SIG-M5 (cell line): ENCODE measurements around the gene EEFSEC.

Experiments
- DNase-seq: peaks from one replicate; lab custom pipeline; 2025; lab: John Stamatoyannopoulos, UW

EEFSEC gene

DNA sequence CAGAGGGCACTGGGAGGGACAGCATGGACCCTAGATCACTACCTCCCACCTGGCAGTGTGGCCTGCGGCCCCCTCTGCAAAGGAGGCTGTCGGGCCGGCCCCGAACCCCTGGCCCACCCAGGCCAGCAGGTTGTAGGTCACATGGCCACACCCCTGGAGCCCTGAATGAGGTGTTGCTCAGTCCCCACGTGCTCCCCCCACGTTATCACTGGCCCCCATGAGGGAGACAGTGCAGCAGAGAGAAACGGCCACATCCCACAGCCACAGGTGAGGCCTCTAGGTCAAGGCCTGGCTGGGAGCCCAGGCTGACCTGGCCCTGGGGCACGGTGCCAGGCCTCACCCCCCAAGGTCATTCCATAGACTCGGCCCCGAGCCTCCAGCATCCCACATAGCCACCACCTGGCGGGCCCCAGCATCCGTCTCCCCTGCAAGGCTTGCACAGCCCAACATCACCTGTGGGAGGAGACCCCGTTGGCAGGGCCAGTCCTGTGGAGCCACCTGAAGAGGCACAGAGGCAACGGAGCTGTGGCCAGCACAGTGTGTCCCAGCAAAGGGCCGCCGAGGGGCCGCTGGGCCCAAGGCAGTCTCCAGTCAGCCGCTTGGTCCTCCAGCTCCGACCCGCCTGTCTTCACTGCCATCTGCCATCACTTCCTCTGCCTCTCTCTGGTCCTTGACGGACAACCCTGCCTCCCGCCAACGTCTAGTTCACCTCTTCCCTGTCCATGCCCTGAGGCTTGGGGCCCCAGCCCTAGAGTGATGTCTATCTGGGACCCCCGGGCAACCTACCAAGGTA lies 260.3 kb downstream of the EEFSEC start:
- DNase-seq, result no peak

DNA sequence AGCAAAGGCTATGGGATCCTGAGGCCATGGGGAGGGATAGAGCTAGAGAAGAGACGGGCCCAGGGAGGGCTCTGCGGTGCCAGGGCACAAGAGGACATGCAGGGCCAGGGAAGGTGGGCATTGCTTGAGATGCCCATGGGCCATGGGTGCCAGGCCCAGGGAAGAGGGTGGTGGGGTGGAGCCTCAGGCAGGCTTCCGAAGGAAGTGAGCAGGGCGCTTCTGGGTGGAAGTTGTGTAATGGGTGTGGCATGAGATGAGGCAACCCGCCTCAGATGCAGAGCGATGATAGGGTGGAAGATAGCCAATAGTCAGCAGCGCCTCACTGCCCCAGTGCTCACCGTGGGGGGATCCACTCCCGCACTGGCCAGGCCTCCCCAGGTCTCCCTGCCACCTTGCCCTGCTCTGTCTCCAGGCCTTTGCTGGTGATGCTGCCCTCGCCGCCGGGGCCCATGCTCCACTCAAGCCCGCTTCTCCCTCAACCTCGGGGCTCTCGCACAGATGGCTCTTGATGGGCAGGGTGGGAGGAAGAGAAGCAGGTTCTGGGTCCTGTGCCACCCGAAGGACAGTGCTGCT lies 262.0 kb downstream of the EEFSEC start:
- DNase-seq, result no peak

GRCh38 chr3:128415773-128416577 lies 262.7 kb downstream of the EEFSEC start:
- no peak for DNase-seq

GRCh38 chr3:128416578-128417211 lies 263.4 kb downstream of the EEFSEC start:
- peak; percentile 79 for DNase-seq

- DNase-seq, result no peak
These were observed 265.6 kb downstream of the EEFSEC start for GRCh38 chr3:128418900-128419299.

DNA sequence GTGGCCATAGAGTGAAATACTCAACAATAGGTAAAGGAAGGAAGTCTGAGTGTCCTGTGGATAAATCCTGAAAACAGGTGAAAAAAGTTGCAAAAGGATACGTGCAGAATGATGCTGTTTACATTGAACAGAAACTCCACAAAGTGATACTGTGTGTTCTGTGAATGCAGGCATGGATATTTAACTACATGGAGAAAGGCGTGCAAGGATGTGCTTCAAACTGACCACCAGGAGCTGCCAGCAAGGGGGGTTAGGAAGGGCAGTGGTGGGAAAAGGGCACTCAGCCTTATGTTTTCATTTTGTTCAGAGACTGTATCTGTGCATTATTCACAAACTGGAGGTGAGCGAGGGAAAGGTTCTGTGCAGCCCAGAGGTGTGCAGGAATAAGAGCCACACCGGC lies 266.0 kb downstream of the EEFSEC start:
- no peak for DNase-seq

- no peak for DNase-seq
These were observed 267.0 kb downstream of the EEFSEC start for GRCh38 chr3:128420289-128420688.

DNA sequence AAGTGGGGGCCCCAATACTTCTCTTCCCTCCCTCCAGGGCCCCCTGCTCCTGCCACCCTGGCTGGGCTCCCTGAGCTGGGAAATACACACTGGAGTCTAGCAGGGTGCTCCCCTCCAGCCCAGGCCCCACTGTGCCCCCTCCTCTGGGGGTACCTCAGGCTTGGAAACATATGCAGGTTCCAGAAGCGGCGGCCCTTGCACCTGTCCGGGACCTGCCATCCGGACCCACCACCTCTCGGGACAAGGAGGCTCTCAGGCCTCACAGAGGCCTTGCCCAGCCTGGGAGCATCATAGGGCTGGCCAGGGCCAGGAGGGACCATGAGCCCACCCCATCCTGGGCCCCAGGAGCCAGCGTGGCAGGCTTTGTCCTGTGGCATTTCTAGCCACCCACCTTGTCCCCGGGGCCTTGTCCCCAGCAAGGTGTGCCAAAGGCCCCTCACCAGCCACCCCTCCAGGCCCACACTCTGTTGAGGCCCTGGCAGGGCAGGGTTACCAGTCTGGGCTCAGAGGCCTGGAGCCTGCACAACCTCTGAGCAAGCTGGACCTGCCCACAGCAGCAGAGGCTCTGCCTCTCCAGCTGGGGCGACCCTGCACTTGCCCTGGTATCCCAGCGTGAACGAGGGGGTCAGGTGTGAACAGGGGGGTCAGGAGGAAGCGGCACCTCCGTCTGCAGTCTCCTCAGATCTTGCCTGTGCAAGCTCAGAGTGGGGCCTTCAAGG lies 267.6 kb downstream of the EEFSEC start:
- no peak for DNase-seq

GRCh38 chr3:128421439-128421836 lies 268.2 kb downstream of the EEFSEC start:
- DNase-seq, result no peak

DNA sequence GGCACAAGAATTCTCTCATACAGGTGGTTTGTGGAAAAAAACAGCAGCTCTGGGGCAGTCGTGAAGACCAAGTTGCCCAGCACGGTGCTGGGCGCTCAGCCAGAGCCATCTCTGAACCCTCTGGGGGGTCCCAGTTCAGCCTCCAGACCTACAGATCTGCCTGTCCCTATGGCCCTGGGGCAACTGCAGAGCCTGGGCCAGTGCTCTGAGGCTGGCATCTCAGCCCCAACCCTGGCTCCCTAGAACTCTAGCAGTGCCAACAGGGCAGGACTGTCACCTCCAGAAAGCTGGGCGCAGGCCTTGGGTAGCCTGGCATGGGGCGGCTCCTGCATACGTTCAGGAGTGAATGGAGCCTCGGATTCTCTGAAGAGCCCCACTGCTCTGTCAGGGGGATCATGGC lies 268.7 kb downstream of the EEFSEC start:
- no peak for DNase-seq

GRCh38 chr3:128422762-128423524 lies 269.7 kb downstream of the EEFSEC start:
- DNase-seq, result no peak

DNA sequence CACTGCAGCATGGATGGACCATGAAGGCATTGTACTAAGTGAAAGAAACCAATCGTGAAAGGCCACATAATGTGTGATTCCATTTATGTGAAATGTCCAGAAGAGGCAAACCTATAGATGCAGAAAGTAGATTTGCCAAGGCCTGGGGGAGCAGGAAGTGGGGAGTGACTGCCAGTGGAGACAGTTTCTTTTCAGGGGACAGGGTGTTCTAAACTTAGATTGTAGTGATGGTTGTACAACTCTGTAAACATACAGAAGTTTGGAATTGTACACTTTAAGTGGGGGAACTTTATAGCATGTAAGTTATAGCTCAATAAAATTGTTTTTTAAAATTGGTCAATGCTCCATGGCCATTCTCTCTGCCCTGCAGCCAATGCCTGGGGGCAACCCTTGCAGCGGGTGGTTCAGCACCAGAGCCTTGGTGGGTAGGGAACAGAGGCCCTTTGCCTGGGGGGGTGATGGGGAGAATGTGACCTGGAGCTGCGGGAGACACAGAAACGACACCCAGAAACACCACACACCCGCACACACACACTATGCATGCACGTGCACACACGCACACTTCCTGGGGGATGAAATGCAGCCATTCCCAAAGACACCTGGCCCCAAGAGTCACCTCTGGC lies 270.4 kb downstream of the EEFSEC start:
- DNase-seq, result no peak

DNA sequence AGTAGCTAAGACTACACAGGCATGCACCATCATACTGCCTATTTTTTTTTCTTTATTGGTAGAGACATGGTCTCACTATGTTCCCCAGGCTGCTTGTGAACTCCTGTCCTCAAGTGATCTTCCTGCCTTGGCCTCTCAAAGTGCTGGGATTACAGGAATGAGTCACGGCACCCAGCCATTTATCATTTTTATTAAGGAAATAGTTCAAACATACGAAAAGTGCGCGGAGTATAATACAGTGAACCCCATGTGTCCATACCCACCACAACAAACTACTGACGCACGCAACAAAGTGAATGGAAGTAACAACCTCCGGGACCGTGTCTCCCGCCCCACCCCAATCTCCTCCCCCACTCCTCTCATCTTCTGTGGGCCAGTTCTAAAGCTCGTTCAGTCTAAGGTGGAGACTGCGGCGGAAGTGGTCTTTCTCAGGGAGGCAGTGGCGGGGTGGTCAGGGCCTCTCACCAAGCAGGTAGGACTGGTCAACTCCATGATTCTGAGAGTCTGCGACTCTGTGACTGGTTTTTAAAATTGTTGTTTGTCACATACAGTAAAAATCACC lies 271.3 kb downstream of the EEFSEC start:
- DNase-seq, result no peak

- DNase-seq, result no peak
These were observed 272.0 kb downstream of the EEFSEC start for GRCh38 chr3:128425142-128425845.

- DNase-seq, result no peak
These were observed 272.5 kb downstream of the EEFSEC start for GRCh38 chr3:128425846-128426127.

- no peak for DNase-seq
These were observed 273.0 kb downstream of the EEFSEC start for GRCh38 chr3:128426128-128426921.

GRCh38 chr3:128427175-128427857 lies 274.0 kb downstream of the EEFSEC start:
- DNase-seq, result no peak
